ENCODE data around the gene CDX1. TPM values are rescaled to one million over a fixed set of nuclear protein-coding genes. Genes with fewer than 3 reads are reported as not detected.
A peak's percentile ranks its signal among the peaks of the same experiment; 100 is the strongest.

Gene CDX1
- total RNA-seq (not detected), polyA plus RNA-seq (not detected), total RNA-seq (0 reads per million in 6 experiments)

DNA sequence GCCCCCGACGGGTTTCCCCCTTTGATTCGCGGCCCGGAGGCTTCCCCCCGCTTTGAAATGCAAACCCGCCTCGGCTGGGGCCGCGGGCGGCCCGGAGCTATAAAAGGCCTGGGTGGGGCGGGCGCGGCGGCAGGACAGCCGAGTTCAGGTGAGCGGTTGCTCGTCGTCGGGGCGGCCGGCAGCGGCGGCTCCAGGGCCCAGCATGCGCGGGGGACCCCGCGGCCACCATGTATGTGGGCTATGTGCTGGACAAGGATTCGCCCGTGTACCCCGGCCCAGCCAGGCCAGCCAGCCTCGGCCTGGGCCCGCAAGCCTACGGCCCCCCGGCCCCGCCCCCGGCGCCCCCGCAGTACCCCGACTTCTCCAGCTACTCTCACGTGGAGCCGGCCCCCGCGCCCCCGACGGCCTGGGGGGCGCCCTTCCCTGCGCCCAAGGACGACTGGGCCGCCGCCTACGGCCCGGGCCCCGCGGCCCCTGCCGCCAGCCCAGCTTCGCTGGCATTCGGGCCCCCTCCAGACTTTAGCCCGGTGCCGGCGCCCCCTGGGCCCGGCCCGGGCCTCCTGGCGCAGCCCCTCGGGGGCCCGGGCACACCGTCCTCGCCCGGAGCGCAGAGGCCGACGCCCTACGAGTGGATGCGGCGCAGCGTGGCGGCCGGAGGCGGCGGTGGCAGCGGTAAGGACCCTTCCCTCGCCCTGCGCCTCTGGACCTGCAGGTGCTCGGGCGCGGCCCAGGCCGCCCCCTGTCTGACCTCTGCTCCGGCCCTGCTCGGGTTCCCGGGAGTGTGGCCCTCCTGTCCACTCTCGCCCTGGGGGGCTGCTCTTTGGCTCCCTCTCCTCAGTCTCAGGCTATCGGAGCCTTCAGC lies at the start of gene CDX1:
Gene CDX1, plus strand, starts transcription at position 129 of the 862 bp plus-strand sequence. Its CDS starts 99 bp downstream, at position 228.
- DNase-seq (no peak), ATAC-seq (no peak)
- Mint-ChIP-seq H3K4me3 (peak within 1 kb of the TSS in 4 of 10 donors; percentile 4 to 36 (median 16)), H3K27ac (no peak within 1 kb of the TSS), H3K27me3 (peaks cover 25 to 76% (median 52%) of the 10 kb centered on the region in 5 donors), H3K36me3 (peaks cover 0 to 2% (median 0%) of the 10 kb centered on the region in 3 donors), H3K4me1 (peaks cover 0 to 8% (median 5%) of the 10 kb centered on the region in 4 donors), H3K9me3 (no peaks in the 10 kb centered on the region)
- POLR2A ChIA-PET: no interaction called here

DNA sequence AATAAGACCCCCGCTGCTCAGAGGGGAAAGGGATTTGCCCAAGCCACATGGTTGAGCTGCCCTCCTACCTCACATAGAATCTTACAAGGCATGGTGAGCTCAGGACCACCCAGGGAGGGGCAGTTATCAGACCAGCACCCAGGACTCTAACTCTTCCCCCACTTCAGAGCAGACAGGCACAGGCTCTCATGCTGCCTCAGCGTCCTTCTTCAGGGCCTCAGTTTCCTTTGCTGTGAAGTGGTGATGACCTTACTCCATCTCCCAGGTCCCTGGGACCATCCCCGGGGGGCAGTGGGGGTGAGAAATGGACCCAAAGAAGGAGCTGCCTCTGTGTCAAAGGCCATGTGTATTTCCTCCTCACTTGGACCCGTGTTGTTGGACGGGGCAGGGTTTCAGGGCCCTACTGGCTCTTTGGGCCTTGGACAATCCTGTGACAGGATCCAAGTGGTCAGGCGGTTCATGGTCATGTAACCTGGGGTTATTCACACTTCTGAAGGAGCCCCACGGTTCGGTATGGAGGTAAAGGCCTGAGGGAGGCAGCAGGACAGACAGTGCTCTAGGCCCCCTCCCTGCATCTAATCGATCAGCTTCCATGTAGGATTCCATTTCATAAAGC lies 48.5 kb upstream of the CDX1 start:
- Mint-ChIP-seq H3K4me1 (peaks cover 0 to 3% (median 0%) of the 10 kb centered on the region in 4 donors), H3K9me3 (no peaks in the 10 kb centered on the region), H3K4me3 (no peak overlapping the region), H3K27ac (no peak overlapping the region), H3K36me3 (no peaks in the 10 kb centered on the region), H3K27me3 (no peaks in the 10 kb centered on the region)
- ATAC-seq: no peak
- POLR2A ChIA-PET: no interaction called here
- DNase-seq: no peak

DNA sequence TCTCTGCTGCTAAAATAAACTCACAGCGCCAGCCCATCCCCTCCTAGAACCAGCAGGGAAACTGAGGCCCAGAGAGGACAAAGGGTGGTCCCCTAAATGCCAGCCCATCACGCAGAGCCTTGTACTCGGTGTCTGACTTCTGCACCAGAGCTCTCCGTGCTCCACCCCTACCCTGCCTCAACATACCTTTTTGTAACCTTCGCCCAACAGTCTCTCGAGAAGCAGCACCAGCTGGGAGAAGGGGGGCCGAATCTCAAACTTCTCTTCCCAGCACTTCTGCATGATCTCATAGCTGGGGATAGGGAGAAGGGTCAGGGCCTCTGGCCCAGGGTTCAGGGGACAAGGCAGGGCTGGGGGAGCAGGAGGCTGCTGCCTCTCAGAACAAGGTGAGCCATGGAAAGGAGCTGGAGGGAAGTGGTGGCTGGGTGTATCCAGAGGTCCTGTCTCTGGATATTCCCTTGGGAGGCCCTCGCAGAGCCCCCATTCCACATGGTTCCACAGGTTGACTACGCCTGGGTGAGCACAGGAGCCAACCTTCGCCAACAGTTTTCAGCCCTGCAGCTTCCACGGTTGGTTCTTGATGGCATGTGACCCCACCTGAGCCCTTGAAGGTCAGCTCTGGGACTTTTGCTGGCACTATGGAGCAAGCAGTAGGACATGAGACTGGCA lies 47.9 kb upstream of the CDX1 start:
- no peak overlapping the region for H3K27ac Mint-ChIP-seq
- POLR2A ChIA-PET: no interaction called here

DNA sequence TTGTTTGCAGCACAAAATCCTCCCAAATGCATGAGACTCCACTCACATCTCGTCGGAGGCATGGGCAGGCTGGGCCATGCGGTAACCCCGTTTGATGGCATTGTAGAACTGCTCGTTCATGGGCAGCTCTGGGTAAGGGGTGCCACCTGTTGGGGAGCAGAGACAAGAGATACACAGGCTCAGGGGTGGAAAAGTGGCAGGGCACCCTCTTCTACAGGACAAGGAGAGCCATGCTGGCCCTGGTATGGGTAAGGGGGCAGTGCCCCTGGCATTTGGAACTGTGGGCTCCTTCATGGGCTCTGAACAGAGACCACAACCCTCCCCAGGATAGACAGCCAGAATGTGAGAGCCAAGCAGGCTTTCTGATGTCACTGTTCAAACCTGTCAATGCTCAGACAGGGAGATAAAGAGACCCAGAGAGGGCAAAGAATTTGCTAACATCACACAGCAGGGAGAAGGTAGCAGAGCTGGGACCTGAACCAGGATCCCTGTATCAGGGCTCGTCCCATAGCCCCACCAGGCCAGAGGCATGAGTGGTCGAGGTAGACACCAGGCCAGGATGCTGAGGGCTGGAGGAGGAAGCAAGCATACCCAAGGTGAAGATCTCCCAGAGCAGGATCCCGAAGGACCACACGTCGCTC lies 47.0 kb upstream of the CDX1 start:
- Mint-ChIP-seq H3K4me1 (peaks cover 0 to 6% (median 0%) of the 10 kb centered on the region in 4 donors), H3K36me3 (no peaks in the 10 kb centered on the region), H3K27ac (no peak overlapping the region), H3K27me3 (no peaks in the 10 kb centered on the region), H3K4me3 (no peak overlapping the region), H3K9me3 (no peaks in the 10 kb centered on the region)
- ATAC-seq (no peak), DNase-seq (no peak)
- POLR2A ChIA-PET: no interaction called here

More for the DNA sequence above, 47.9 kb upstream of the CDX1 start:
- H3K4me1 Mint-ChIP-seq: peaks cover 0 to 6% (median 0%) of the 10 kb centered on the region in 4 donors
- H3K36me3 Mint-ChIP-seq: no peaks in the 10 kb centered on the region
- no peak overlapping the region for H3K4me3 Mint-ChIP-seq
- ATAC-seq: no peak
- no peak for DNase-seq
- H3K9me3 Mint-ChIP-seq: no peaks in the 10 kb centered on the region
- no peaks in the 10 kb centered on the region for H3K27me3 Mint-ChIP-seq

DNA sequence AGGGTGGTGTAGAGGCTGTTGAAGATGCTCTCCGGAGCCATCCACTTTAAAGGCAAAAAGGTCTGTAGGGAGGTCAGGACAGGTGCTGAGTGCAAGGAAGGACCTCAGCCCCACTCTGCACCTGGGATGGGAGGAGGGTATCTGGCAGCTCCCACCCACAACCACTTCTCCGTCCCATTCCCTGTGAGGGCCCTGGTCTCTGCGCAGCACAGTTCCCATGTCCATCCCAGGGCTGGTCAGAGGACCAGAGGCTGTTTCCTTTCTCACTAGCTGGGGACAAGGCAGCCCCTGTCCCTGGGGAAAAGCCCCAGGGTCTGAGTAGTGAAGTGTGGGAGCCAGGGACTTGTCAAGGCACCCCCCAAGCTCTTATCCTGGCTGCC lies 46.5 kb upstream of the CDX1 start:
- H3K27me3 Mint-ChIP-seq: no peaks in the 10 kb centered on the region
- no peaks in the 10 kb centered on the region for H3K36me3 Mint-ChIP-seq
- ATAC-seq (no peak), DNase-seq (no peak)
- H3K9me3 Mint-ChIP-seq: no peaks in the 10 kb centered on the region
- no peak overlapping the region for H3K4me3 Mint-ChIP-seq
- no peak overlapping the region for H3K27ac Mint-ChIP-seq
- POLR2A ChIA-PET: no interaction called here
- H3K4me1 Mint-ChIP-seq: peaks cover 0 to 6% (median 0%) of the 10 kb centered on the region in 4 donors

DNA sequence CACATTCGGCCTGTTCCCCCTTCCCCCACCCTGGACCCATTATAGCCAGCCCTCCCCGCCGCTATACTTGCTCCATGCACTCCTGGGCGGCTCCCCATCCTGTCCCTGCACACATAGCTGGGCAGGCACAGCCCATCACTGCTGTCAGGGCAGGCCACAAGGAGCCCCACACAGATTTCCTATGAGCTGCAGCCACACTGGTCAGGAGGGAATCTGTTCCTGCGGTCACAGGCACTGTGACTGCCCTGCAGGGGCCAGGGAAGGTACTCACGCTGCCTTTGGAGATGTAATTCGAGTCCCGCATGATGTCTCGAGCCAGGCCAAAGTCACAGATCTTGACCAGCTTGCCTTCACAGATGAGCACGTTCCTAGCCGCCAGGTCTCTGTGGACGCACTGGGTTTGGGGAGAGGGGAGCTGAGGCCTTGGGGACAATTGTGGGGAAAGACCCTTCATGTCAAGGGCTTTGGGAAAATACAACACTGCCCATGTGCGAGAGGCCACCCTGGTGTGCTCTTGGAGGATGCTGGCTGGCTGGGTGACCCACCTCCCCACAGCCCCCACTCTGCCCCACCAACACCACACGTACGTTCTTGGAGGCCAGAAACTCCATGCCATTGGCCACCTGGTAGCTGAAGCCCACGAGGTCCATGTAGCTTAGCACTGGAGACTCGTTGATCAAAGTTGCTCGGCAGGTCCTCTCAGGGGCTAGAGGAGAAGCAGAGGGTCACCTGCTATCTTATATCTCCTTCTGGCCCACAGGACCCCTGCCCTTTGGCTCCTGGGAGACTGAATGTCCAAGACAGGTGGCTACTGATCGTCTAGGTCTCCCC lies 45.7 kb upstream of the CDX1 start:
- Mint-ChIP-seq H3K36me3 (no peaks in the 10 kb centered on the region), H3K4me3 (no peak overlapping the region), H3K27me3 (no peaks in the 10 kb centered on the region), H3K9me3 (no peaks in the 10 kb centered on the region), H3K4me1 (peaks cover 0 to 6% (median 0%) of the 10 kb centered on the region in 4 donors), H3K27ac (no peak overlapping the region)
- peak in 1 of 10 donors; percentile 53 for DNase-seq
- no peak for ATAC-seq
- POLR2A ChIA-PET: no interaction called here

DNA sequence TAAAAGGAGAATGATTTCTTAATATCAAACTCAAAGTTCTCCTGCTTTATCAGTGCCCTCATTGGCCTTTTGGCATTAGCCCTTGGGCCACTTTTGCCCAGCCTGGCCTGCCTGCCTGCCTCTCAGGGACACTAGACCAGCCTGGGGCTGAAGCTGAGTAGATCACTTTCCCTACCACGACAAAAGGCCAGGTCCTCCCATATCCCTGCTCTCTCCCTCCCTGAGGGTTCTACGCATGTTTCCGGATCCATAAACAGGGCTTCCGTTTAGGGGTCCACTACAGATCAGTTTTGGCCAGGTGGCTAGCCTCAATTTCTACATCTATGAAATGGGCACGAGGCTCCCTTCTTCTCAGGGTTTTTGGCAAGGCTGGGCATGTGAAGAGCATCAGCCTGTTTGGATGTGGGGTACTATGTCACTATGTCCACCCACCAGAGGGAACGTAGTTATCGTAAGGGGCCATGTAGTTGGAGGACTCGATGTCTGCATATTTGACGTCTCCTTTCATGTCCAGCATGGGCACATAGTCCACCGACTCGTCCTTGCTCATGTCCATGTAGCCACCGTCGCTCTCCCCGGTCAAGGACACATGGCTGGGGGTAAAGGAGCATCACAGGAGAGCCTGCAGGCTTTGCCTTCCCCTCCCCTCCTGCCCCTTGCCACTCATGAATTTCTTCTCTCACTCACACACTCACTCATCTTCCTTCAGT lies 45.0 kb upstream of the CDX1 start:
- DNase-seq: no peak
- no peak for ATAC-seq
- H3K4me1 Mint-ChIP-seq: peaks cover 0 to 6% (median 0%) of the 10 kb centered on the region in 4 donors
- peak overlapping the region in 2 of 10 donors; percentile 9 to 61 for H3K27ac Mint-ChIP-seq
- H3K4me3 Mint-ChIP-seq: peak overlapping the region in 1 of 10 donors; percentile 33
- no peaks in the 10 kb centered on the region for H3K27me3 Mint-ChIP-seq
- no peaks in the 10 kb centered on the region for H3K36me3 Mint-ChIP-seq
- POLR2A ChIA-PET: no interaction called here
- H3K9me3 Mint-ChIP-seq: no peaks in the 10 kb centered on the region

DNA sequence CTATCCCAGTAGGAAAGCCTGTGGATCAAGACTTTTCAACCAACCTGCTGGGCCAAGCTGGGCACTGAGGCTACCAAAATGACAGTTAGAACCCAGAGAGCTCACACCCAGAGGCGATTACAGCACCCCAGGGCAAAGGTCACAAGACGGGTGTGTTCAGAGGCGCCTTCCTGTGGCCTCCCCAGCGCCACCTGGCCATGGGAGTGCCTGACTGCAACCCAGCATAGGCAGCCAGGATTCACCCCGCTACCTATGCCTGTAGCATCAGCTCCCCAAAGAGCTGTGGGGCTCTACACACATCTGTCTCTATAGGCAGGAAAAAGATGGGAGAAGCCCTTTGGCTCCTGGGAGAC lies 44.4 kb upstream of the CDX1 start:
- Mint-ChIP-seq H3K27ac (peak overlapping the region in 1 of 10 donors; percentile 9), H3K27me3 (no peaks in the 10 kb centered on the region), H3K36me3 (no peaks in the 10 kb centered on the region), H3K4me1 (peaks cover 0 to 6% (median 0%) of the 10 kb centered on the region in 4 donors), H3K9me3 (no peaks in the 10 kb centered on the region), H3K4me3 (peak overlapping the region in 2 of 10 donors; percentile 33 to 49)
- POLR2A ChIA-PET: no interaction called here
- no peak for DNase-seq
- no peak for ATAC-seq

DNA sequence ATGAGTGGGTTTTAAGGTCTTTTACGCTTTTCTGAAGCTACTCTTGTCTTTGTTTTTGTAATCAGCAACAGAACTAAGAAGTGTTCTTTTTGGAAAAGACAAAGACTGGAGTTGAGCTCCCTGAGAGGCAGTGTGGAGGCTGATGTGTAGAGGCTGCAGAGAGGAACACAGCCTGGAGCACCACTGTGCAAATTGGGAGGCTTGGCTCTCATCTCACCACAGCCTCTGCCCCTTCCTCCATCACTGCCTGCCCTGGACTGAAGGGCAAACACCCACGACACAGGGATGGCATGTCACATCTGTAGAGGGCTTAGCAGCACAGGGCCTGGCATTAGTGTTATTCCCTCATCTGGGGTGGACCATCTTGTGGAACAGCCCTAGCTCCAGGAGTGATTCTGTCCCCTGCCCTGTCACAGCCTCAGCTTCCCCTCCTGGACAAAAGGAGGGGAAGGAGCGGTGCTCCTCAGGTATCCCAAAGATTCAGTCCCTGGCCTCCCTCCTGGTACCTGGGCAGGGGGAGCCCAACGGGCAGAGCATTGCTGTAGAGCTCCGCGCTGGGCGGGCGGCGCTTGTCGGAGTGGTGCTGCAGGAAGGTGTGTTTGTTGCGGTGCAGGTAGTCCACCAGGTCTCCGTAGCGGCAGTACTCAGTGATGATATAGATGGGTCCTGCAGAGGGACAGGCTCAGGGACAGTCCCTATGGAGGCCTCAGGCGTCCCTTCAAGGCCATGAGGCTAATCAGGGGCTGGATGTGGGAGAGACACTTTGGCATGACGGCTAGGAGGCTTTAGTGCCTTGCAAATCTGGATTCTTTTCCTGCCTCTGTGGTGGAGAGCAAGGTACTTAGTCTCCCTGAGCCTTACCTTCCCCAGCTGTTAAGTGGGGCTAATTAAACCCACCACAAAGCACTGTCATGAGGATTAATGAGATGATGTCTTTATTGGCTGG lies 43.8 kb upstream of the CDX1 start:
- Mint-ChIP-seq H3K4me1 (peaks cover 0 to 6% (median 0%) of the 10 kb centered on the region in 4 donors), H3K27ac (no peak overlapping the region), H3K4me3 (no peak overlapping the region), H3K9me3 (no peaks in the 10 kb centered on the region), H3K36me3 (no peaks in the 10 kb centered on the region), H3K27me3 (peaks cover 0 to 1% (median 0%) of the 10 kb centered on the region in 5 donors)
- POLR2A ChIA-PET: no interaction called here
- DNase-seq (peak in 1 of 10 donors; percentile 51), ATAC-seq (no peak)

DNA sequence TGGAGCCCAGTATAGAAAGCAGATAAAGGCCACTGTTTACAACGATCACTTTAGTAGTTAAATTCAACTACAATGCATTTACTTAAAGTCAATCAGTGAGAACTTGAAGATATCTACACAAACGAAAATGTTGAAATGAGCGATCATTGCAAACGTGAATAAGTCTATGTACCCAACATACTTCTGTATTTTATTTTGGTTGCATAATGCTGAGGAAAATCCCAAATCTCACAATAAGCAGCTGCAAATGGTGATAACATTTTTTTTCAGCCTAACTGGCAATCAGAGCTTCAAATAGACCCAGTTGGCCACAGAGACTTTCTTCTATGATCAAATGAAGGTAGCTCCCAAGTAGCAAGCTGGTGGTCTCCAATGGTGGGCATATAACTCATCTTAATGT lies 43.0 kb upstream of the CDX1 start:
- DNase-seq (no peak), ATAC-seq (no peak)
- Mint-ChIP-seq H3K4me3 (no peak overlapping the region), H3K9me3 (no peaks in the 10 kb centered on the region), H3K4me1 (peaks cover 0 to 6% (median 0%) of the 10 kb centered on the region in 4 donors), H3K36me3 (no peaks in the 10 kb centered on the region), H3K27ac (no peak overlapping the region), H3K27me3 (peaks cover 0 to 4% (median 0%) of the 10 kb centered on the region in 5 donors)
- POLR2A ChIA-PET: no interaction called here

DNA sequence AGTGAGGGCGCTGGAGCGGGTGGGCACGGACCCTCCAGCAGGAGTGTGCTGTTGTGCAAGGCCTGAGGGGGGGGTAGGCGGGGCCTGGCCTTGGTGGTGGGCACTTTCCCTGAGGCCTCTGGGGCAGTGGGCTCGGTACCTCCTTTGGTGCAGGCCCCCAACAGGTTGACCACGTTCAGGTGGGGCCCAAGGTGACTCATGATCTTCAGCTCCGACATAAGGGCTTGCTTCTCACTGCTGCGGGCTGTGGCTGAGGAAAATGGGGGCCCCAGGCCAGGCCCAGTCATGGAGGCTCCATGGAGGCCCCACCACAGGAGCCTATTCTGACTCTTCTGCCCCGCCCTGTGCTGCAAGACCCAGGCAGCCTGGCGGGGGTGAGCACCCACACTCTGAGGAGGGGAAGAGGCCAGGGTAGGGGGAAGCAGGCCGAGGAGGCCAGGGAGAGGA lies 42.4 kb upstream of the CDX1 start:
- Mint-ChIP-seq H3K36me3 (no peaks in the 10 kb centered on the region), H3K27ac (no peak overlapping the region), H3K4me1 (peaks cover 0 to 6% (median 0%) of the 10 kb centered on the region in 4 donors), H3K4me3 (no peak overlapping the region), H3K27me3 (peaks cover 0 to 4% (median 0%) of the 10 kb centered on the region in 5 donors), H3K9me3 (no peaks in the 10 kb centered on the region)
- no peak for ATAC-seq
- peak in 1 of 10 donors; percentile 47 for DNase-seq
- POLR2A ChIA-PET: no interaction called here
